GM19328 (cell line): ENCODE results near the gene CFD.
"Not testable (repeated sequence)": the region's sequence is repeated elsewhere in the genome, so short reads cannot be mapped to it uniquely, and the experiment has no call there.

Source experiments
- ATAC-seq: cut with Tn5 transposase; IDR thresholded peaks from one replicate; pipeline ENCODE4 v1.9.1; 2021; ENCODE audit warnings: mild to moderate bottlenecking, moderate library complexity; ENCODE audit not compliant: unreplicated experiment

CFD gene

GRCh38 chr19:825897-826644, 33.4 kb upstream of the CFD start:
- no peak for ATAC-seq

- ATAC-seq = no peak
These were observed 32.2 kb upstream of the CFD start for GRCh38 chr19:827314-827709.

- ATAC-seq = no peak
These were observed 31.6 kb upstream of the CFD start, which contains the start of gene AZU1 for GRCh38 chr19:827710-828321. TSS of gene AZU1 (plus strand) at chr19:827837. CDS start at chr19:827847, 10 bp downstream.

GRCh38 chr19:829129-829758, 30.2 kb upstream of the CFD start:
- ATAC-seq = no peak

GRCh38 chr19:831407-832369, 27.8 kb upstream of the CFD start:
- no peak for ATAC-seq

DNA sequence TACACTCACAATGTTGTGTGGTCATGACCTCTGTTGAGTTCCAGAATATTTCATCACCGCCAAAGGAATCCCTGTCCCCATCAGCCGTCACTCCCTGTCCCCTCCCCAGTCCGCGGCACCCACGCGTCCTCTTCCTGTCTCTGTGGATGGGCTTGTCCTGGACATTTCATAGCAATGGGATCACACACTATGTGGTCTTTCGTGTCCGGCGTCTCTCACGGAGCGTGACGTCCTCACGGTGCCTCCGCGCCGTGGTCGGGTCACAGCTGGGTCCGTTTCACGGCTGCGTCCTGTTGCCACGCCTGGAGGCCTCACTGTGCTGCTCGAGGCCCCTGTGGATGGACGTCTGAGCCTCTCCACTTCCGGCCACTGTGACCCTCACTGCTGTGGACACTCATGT, 25.2 kb upstream of the CFD start:
- no peak for ATAC-seq

DNA sequence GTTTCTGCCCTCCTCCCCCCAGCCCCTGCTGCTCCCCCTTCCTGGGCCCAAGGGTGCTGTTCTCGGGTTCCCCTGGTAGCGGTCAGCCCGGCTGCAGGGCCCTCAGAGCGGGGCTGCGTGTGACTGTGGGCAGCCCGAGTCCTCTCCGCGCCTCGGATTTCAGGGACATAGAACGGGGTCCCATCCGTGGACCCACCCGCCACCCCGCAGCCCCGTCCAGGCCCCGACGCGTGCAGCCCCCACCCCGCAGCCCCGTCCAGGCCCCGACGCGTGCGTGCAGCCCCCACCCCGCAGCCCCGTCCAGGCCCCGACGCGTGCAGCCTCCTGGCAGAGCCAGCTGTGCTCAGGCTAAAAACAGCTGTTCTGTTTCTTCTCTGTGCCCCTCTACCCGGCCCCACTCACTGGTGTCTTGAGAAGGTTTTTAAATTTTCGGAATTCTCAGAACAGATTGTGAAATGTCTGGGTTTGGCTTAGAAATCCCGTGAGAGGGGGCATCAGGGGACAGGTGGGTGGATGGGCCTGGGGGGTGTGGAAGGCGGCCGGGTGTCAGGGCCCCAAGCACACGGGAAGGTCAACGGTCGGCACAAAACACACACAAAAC, 24.2 kb upstream of the CFD start:
- ATAC-seq = no peak

- ATAC-seq = no peak
These were observed 18.8 kb upstream of the CFD start, which contains the start of gene PRTN3 for GRCh38 chr19:840519-841206. TSS of gene PRTN3 (plus strand) at chr19:840999. CDS start at chr19:841009, 10 bp downstream.

GRCh38 chr19:842802-843179, 16.7 kb upstream of the CFD start:
- ATAC-seq = not testable (repeated sequence)

DNA sequence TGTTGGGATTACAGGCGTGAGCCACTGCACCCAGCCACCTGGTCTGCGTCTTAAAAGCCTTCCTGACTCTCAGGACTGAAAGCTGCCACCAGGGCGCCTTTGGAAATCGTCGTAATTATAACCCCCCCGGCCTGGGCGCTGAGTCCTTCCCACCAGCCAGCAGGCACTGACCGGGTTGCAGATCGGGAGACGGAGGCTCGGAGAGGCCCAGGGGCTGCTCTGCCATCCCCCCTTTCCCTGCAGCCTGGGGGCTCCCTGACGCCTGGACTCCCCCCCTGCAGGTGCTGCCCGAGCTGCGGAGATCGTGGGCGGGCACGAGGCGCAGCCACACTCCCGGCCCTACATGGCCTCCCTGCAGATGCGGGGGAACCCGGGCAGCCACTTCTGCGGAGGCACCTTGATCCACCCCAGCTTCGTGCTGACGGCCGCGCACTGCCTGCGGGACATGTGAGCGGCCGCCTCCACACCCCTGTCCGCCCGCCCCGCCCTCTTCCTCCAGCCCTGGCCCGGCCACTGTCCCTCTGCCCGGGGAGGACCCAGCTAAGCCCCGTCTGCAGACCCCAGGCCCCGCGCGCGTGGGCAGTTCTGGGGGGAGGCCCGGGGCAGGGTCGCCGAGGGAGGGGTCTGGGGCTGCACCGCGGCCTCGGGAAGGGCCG, 16.2 kb upstream of the CFD start:
- ATAC-seq = no peak

DNA sequence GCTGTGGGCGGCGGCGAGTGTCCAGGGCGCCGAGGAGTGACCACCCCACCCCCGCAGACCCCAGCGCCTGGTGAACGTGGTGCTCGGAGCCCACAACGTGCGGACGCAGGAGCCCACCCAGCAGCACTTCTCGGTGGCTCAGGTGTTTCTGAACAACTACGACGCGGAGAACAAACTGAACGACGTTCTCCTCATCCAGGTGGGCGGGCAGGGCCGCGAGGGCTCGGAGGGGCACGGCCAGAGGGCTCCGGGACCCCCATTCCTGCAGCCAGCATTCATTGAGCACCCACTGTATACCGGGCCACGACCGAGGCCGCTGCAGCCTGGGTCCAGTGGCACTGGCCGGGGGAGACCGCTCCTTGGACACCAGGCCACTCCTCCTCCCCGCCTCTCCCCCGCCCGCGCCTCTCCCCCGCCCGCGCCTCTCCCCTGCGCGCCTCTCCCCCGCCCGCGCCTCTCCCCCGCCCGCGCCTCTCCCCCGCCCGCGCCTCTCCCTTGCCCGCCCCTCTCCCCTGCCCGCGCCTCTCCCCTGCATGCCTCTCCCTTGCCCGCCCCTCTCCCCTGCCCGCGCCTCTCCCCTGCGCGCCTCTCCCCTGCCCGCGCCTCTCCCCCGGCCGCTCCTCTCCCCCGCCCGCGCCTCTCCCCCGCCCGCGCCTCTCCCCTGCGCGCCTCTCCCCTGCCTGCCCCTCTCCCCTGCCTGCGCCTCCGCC, 15.5 kb upstream of the CFD start:
- no peak for ATAC-seq

- ATAC-seq = no peak
These were observed 14.9 kb upstream of the CFD start for GRCh38 chr19:844546-844971.

DNA sequence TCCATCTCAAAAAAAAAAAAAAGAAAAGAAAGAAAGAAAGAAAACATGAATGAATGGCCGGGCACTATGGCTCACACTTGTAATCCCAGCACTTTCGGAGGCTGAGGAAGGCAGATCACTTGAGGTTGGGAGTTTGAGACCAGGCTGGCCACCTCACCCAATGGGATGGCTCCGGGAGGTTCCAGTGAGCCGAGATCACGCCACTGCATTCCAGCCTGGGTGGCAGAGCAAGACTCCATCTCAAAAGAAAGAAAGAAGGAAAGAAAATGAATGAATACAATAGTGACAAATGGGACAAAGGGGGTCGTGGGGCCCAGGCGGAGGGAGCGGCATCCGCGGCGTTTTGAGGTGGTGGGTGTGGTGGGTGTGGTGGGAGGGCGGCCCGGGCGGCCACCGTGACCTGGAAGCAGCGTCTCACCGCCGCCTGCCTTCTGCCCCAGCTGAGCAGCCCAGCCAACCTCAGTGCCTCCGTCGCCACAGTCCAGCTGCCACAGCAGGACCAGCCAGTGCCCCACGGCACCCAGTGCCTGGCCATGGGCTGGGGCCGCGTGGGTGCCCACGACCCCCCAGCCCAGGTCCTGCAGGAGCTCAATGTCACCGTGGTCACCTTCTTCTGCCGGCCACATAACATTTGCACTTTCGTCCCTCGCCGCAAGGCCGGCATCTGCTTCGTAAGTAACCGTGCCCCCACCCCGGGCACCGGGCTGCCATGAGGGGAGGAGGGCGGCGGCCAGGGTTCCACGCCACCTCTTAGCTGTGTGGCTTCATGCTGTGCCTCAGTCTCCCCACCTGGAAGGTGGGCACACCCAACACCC, 13.6 kb upstream of the CFD start:
- ATAC-seq = no peak

DNA sequence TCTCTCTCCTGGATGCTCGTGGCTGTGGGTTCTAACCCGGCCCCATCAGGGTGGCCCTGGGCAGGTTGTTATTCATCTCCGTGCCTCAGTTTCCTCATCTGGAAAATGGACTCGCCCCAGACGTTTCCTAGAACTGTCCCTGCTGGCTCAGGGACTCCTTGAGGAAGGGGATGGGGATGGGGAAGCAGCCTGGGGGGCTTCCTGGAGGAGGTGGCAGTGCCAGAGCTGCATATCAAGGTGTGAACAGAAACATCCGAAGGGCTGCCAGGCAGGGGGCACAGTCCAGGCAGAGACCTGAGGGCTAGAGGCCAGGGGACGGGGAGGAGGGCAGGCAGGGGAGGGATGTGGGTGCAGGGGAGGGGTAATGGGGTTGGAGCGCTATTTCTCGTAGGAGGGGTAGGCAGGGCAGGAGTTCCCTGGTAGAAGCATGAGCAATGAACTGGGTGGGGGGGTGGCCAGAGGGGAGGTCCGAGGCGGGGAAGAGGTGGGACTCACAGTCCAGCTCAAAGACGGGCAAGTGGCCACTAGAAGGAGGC, 11.0 kb upstream of the CFD start:
- ATAC-seq = no peak

DNA sequence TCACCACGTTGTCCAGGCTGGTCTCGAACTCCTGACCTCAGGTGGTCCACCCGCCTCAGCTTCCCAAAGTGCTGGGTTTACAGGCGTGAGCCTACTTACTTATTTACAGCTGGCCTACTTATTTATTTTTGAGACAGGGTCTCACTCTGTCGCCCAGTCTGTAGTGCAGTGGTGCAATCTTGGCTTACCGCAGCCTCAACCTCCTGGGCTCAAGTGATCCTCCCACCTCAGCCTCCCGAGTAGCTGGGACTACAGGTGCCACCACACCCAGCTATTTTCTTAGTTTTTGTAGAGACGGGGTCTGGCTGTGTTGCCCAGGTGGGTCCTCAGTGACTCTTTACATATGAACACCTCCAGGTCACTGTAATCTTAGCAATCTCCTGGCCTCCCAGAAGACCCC, 10.3 kb upstream of the CFD start:
- ATAC-seq = not testable (repeated sequence)

GRCh38 chr19:850221-850978, 9.1 kb upstream of the CFD start:
- ATAC-seq = no peak

DNA sequence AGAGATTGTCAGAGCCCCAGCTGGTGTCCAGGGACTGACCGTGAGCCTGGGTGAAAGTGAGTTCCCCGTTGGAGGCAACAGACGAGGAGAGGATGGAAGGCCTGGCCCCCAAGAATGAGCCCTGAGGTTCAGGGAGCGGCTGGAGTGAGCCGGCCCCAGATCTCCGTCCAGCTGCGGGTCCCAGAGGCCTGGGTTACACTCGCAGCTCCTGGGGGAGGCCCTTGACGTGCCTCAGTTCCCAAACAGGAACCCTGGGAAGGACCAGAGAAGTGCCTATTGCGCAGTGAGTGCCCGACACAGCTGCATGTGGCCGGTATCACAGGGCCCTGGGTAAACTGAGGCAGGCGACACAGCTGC, 8.5 kb upstream of the CFD start:
- ATAC-seq = no peak
